Kidney (tissue), 14 donors: ENCODE measurements around the gene ZC3H13. TPM values are rescaled to one million over a fixed set of nuclear protein-coding genes. Genes with fewer than 3 reads are reported as not detected.

Experiments used
- DNase-seq, 5 donors: peaks; one replicate each; pipeline ENCODE4 v3.0.0-alpha.2; 2013 to 2020
- FAIRE-seq: peaks from 2 replicates; lab custom pipeline; 2012; peaks lifted over from hg19 to GRCh38; lab: Jason Lieb, UNC
- H3K27ac ChIP-seq, 2 donors: one replicate each; pipeline ENCODE4 v1.7.0; 2013; ENCODE audit warnings: low read depth in 2 of 2, low read length in 2 of 2, inconsistent platforms in 1 of 2
- H3K27me3 ChIP-seq: one replicate; pipeline ENCODE4 v1.7.1; 2013; ENCODE audit warnings: low read length, inconsistent platforms; ENCODE audit not compliant: control insufficient read depth, insufficient read depth
- H3K36me3 ChIP-seq, 3 donors: one replicate each; pipeline versions ENCODE4 v1.7.0 to v1.7.1; 2013; ENCODE audit warnings: low read length in 3 of 3, control low read depth in 1 of 3, inconsistent platforms in 1 of 3; ENCODE audit not compliant: insufficient read depth in 3 of 3, control insufficient read depth in 2 of 3
- H3K4me1 ChIP-seq, 3 donors: one replicate each; pipeline versions ENCODE4 v1.7.0 to v1.7.1; 2013; ENCODE audit warnings: low read length in 3 of 3, inconsistent platforms in 1 of 3, low read depth in 1 of 3; ENCODE audit not compliant: control insufficient read depth in 2 of 3, insufficient read depth in 2 of 3
- H3K4me3 ChIP-seq, 3 donors: one replicate each; pipeline versions ENCODE4 v1.7.0 to v1.8.1; 2013; ENCODE audit warnings: low read length in 3 of 3, control low read depth in 1 of 3, inconsistent platforms in 1 of 3
- H3K9ac ChIP-seq, 3 donors: one replicate each; pipeline versions ENCODE4 v1.7.0 to v1.7.1; 2013; ENCODE audit warnings: low read length in 3 of 3, control low read depth in 1 of 3, inconsistent platforms in 1 of 3
- H3K9me3 ChIP-seq, 3 donors: one replicate each; pipeline versions ENCODE4 v1.7.0 to v1.7.1; 2013; ENCODE audit warnings: low read length in 3 of 3, control low read depth in 1 of 3, inconsistent platforms in 1 of 3; ENCODE audit not compliant: control insufficient read depth in 2 of 3, insufficient read depth in 1 of 3
- CTCF ChIP-seq: IDR thresholded peaks from 3 replicates; pipeline ENCODE4 v1.5.1; 2012; ENCODE audit warnings: mild to moderate bottlenecking, moderate library complexity, borderline replicate concordance; ENCODE audit not compliant: insufficient read depth; ENCODE audit errors: extremely low read depth
- intact Hi-C: fragments of 100-400 bp; cut with DNase I; formaldehyde crosslinking; loops from one replicate; pipeline ENCODE4 v1.11.1; 2022
- polyA plus RNA-seq: library from polyadenylated mRNA; stranded (reverse); fragments of 350-450 nt; fragmentation: Illumina TruSeq; extraction: RNeasy Lipid Tissue Mini Kit (QIAGEN cat#74804); gene quantifications from one replicate; pipeline ENCODE4 v1.2.3, GENCODE V29; 2014; ENCODE audit warnings: low read depth, low replicate concordance; ENCODE audit not compliant: insufficient read depth
- total RNA-seq: library from RNA; stranded (reverse); fragmentation: NEBNext Ultra II Directional; extraction: Animal tissue kit (Norgen Biotek cat#: 25700); gene quantifications from one replicate; pipeline ENCODE4 v1.2.1, GENCODE V29; 2021
- donor health status: control.
- donor health status: control.
- donor health status: control.
- donor health status: control.
- donor health status: control.
- donor health status: DM: yes; HTN: yes; CAD: no.
- donor health status: Normal renal cell carcinoma (clear cell type).

ZC3H13 gene
- total and polyA plus RNA-seq, 2 donors from 2014 or later = 6.4 to 53.1 TPM

- Histone ChIP-seq H3K36me3 (no peaks in the 10 kb centered on the region), H3K9me3 (no peaks in the 10 kb centered on the region), H3K27me3 (no peaks in the 10 kb centered on the region), H3K9ac (no peak overlapping the region), H3K4me1 (no peaks in the 10 kb centered on the region), H3K27ac (no peak overlapping the region), H3K4me3 (no peak overlapping the region)
- FAIRE-seq (no peak), DNase-seq (no peak)
- intact Hi-C loops = no loop called here
- TF ChIP-seq CTCF = no peak
Observed at GRCh38 chr13:45921162-45921736, 131.3 kb downstream of the ZC3H13 start.

- H3K27ac ChIP-seq = no peak overlapping the region
- no peak overlapping the region for H3K9ac ChIP-seq
- DNase-seq = no peak
- FAIRE-seq = no peak
- no peak for TF ChIP-seq CTCF
- H3K27me3 ChIP-seq = no peaks in the 10 kb centered on the region
- H3K9me3 ChIP-seq = no peaks in the 10 kb centered on the region
- H3K36me3 ChIP-seq = no peaks in the 10 kb centered on the region
- no peak overlapping the region for H3K4me3 ChIP-seq
- intact Hi-C loops = no loop called here
- H3K4me1 ChIP-seq = no peaks in the 10 kb centered on the region
Observed at GRCh38 chr13:45918597-45918996, 133.9 kb downstream of the ZC3H13 start.

GRCh38 chr13:45917019-45917418 is 135.5 kb downstream of the ZC3H13 start:
- Histone ChIP-seq H3K9me3 (no peaks in the 10 kb centered on the region), H3K4me1 (no peaks in the 10 kb centered on the region), H3K4me3 (no peak overlapping the region), H3K27ac (no peak overlapping the region), H3K36me3 (no peaks in the 10 kb centered on the region), H3K9ac (no peak overlapping the region), H3K27me3 (no peaks in the 10 kb centered on the region)
- intact Hi-C loops = no loop called here
- TF ChIP-seq CTCF = no peak
- DNase-seq = peak in 2 of 5 donors; percentile 26 to 29
- no peak for FAIRE-seq
